Measurements from ENCODE around the gene MMRN2. TPM values are rescaled to one million over a fixed set of nuclear protein-coding genes. Genes with fewer than 3 reads are reported as not detected.

The MMRN2 gene
- polyA plus RNA-seq, 6 donors from 2014 or later, result not detected

- Mint-ChIP-seq H3K9me3 (no peaks in the 10 kb centered on the region), H3K27me3 (peaks cover 5 to 19% (median 18%) of the 10 kb centered on the region in 3 donors), H3K27ac (no peak overlapping the region), H3K4me1 (peaks cover 6 to 23% (median 14%) of the 10 kb centered on the region in 3 donors), H3K36me3 (no peaks in the 10 kb centered on the region), H3K4me3 (no peak overlapping the region)
- DNase-seq (no peak), ATAC-seq (ENCODE audit: low read depth in 2 of 2) (no peak)
Measured at GRCh38 chr10:86964847-86965190, 7.4 kb upstream of the MMRN2 start.

GRCh38 chr10:86964061-86964846 lies 6.8 kb upstream of the MMRN2 start:
- Mint-ChIP-seq H3K27me3 (peaks cover 5 to 18% (median 14%) of the 10 kb centered on the region in 3 donors), H3K4me1 (peaks cover 6 to 22% (median 14%) of the 10 kb centered on the region in 3 donors), H3K4me3 (no peak overlapping the region), H3K9me3 (no peaks in the 10 kb centered on the region), H3K27ac (no peak overlapping the region), H3K36me3 (no peaks in the 10 kb centered on the region)
- DNase-seq (no peak), ATAC-seq (ENCODE audit: low read depth in 2 of 2) (no peak)

GRCh38 chr10:86963341-86963919 lies 6.0 kb upstream of the MMRN2 start:
- ATAC-seq (ENCODE audit: low read depth in 2 of 2) (no peak), DNase-seq (no peak)
- no peaks in the 10 kb centered on the region for H3K9me3 Mint-ChIP-seq
- H3K27ac Mint-ChIP-seq, result no peak overlapping the region
- no peaks in the 10 kb centered on the region for H3K36me3 Mint-ChIP-seq
- H3K27me3 Mint-ChIP-seq, result peaks cover 5 to 18% (median 10%) of the 10 kb centered on the region in 3 donors
- H3K4me1 Mint-ChIP-seq, result peaks cover 6 to 17% (median 14%) of the 10 kb centered on the region in 3 donors
- H3K4me3 Mint-ChIP-seq, result no peak overlapping the region

GRCh38 chr10:86962981-86963310 lies 5.5 kb upstream of the MMRN2 start:
- Mint-ChIP-seq H3K27me3 (peaks cover 5 to 17% (median 10%) of the 10 kb centered on the region in 3 donors), H3K27ac (no peak overlapping the region), H3K4me1 (peaks cover 6 to 17% (median 14%) of the 10 kb centered on the region in 3 donors), H3K4me3 (no peak overlapping the region), H3K36me3 (no peaks in the 10 kb centered on the region), H3K9me3 (no peaks in the 10 kb centered on the region)
- DNase-seq (no peak), ATAC-seq (ENCODE audit: low read depth in 2 of 2) (no peak)

GRCh38 chr10:86962136-86962980 lies 4.9 kb upstream of the MMRN2 start:
- Mint-ChIP-seq H3K27ac (no peak overlapping the region), H3K36me3 (no peaks in the 10 kb centered on the region), H3K9me3 (no peaks in the 10 kb centered on the region), H3K4me1 (peaks cover 6 to 17% (median 14%) of the 10 kb centered on the region in 3 donors), H3K4me3 (no peak overlapping the region), H3K27me3 (peaks cover 5 to 11% (median 8%) of the 10 kb centered on the region in 3 donors)
- DNase-seq (no peak), ATAC-seq (ENCODE audit: low read depth in 2 of 2) (no peak)

GRCh38 chr10:86961481-86962091 lies 4.2 kb upstream of the MMRN2 start:
- no peak for DNase-seq
- no peak for ATAC-seq (ENCODE audit: low read depth in 2 of 2)
- peaks cover 5 to 10% (median 10%) of the 10 kb centered on the region in 3 donors for H3K27me3 Mint-ChIP-seq
- H3K9me3 Mint-ChIP-seq, result no peaks in the 10 kb centered on the region
- no peaks in the 10 kb centered on the region for H3K36me3 Mint-ChIP-seq
- H3K4me3 Mint-ChIP-seq, result no peak overlapping the region
- no peak overlapping the region for H3K27ac Mint-ChIP-seq
- H3K4me1 Mint-ChIP-seq, result peaks cover 5 to 13% (median 12%) of the 10 kb centered on the region in 3 donors

GRCh38 chr10:86960863-86961434 lies 3.5 kb upstream of the MMRN2 start:
- H3K27me3 Mint-ChIP-seq, result peaks cover 5 to 8% (median 6%) of the 10 kb centered on the region in 3 donors
- H3K4me3 Mint-ChIP-seq, result no peak overlapping the region
- H3K4me1 Mint-ChIP-seq, result peaks cover 0 to 6% (median 6%) of the 10 kb centered on the region in 3 donors
- DNase-seq (no peak), ATAC-seq (ENCODE audit: low read depth in 2 of 2) (no peak)
- no peaks in the 10 kb centered on the region for H3K9me3 Mint-ChIP-seq
- no peaks in the 10 kb centered on the region for H3K36me3 Mint-ChIP-seq
- no peak overlapping the region for H3K27ac Mint-ChIP-seq

- DNase-seq (no peak), ATAC-seq (ENCODE audit: low read depth in 2 of 2) (peak in 1 of 2 donors; percentile 48)
- Mint-ChIP-seq H3K27me3 (peaks cover under 1 to 8% (median 6%) of the 10 kb centered on the region in 3 donors), H3K27ac (no peak overlapping the region), H3K9me3 (no peaks in the 10 kb centered on the region), H3K4me3 (no peak overlapping the region), H3K4me1 (no peaks in the 10 kb centered on the region), H3K36me3 (no peaks in the 10 kb centered on the region)
Measured at GRCh38 chr10:86960003-86960862, 2.8 kb upstream of the MMRN2 start.

GRCh38 chr10:86959737-86960002 lies 2.3 kb upstream of the MMRN2 start:
- Mint-ChIP-seq H3K9me3 (peaks cover 0 to 2% (median 0%) of the 10 kb centered on the region in 7 donors), H3K27me3 (peaks cover 0 to 6% (median 3%) of the 10 kb centered on the region in 3 donors), H3K4me1 (no peaks in the 10 kb centered on the region), H3K27ac (no peak overlapping the region), H3K36me3 (no peaks in the 10 kb centered on the region), H3K4me3 (no peak overlapping the region)
- ATAC-seq (ENCODE audit: low read depth in 2 of 2) (no peak), DNase-seq (no peak)

- ATAC-seq (ENCODE audit: low read depth in 2 of 2) (no peak), DNase-seq (no peak)
- H3K36me3 Mint-ChIP-seq, result no peaks in the 10 kb centered on the region
- H3K9me3 Mint-ChIP-seq, result peaks cover 0 to 2% (median 0%) of the 10 kb centered on the region in 7 donors
- H3K27me3 Mint-ChIP-seq, result peaks cover 0 to 6% (median 3%) of the 10 kb centered on the region in 3 donors
- peak overlapping the region in 1 of 6 donors; percentile 47 for H3K27ac Mint-ChIP-seq
- no peak overlapping the region for H3K4me3 Mint-ChIP-seq
- H3K4me1 Mint-ChIP-seq, result no peaks in the 10 kb centered on the region
Measured at GRCh38 chr10:86958901-86959736, 1.7 kb upstream of the MMRN2 start.

GRCh38 chr10:86958116-86958900 lies 893 bp upstream of the MMRN2 start, which contains the start of gene SNCG:
Gene SNCG, plus strand, starts transcription at chr10:86958599. Its CDS starts 99 bp downstream, at chr10:86958698.
- Mint-ChIP-seq H3K9me3 (peaks cover 0 to 7% (median 3%) of the 10 kb centered on the region in 7 donors), H3K36me3 (no peaks in the 10 kb centered on the region), H3K4me3 (no peak within 1 kb of the TSS), H3K27ac (peak within 1 kb of the TSS in 2 of 6 donors; percentile 63 to 69), H3K27me3 (peaks cover 0 to 6% (median 3%) of the 10 kb centered on the region in 3 donors), H3K4me1 (no peaks in the 10 kb centered on the region)
- DNase-seq, result no peak
- no peak for ATAC-seq (ENCODE audit: low read depth in 2 of 2)
